SH-SY5Y (cell line): Measurements from ENCODE around the gene ZNF592.
A peak's percentile ranks its signal among the peaks of the same experiment; 100 is the strongest.

ENCODE experiments used
- GATA2 ChIP-seq: IDR thresholded peaks from 2 replicates; pipeline ENCODE4 v1.6.1; 2011; ENCODE audit warnings: mild to moderate bottlenecking, low read depth, low read length
- GATA3 ChIP-seq: IDR thresholded peaks from 2 replicates; pipeline ENCODE4 v1.6.1; 2011; ENCODE audit warnings: low read depth, mild to moderate bottlenecking, low read length, moderate library complexity

ZNF592 gene, protein sequence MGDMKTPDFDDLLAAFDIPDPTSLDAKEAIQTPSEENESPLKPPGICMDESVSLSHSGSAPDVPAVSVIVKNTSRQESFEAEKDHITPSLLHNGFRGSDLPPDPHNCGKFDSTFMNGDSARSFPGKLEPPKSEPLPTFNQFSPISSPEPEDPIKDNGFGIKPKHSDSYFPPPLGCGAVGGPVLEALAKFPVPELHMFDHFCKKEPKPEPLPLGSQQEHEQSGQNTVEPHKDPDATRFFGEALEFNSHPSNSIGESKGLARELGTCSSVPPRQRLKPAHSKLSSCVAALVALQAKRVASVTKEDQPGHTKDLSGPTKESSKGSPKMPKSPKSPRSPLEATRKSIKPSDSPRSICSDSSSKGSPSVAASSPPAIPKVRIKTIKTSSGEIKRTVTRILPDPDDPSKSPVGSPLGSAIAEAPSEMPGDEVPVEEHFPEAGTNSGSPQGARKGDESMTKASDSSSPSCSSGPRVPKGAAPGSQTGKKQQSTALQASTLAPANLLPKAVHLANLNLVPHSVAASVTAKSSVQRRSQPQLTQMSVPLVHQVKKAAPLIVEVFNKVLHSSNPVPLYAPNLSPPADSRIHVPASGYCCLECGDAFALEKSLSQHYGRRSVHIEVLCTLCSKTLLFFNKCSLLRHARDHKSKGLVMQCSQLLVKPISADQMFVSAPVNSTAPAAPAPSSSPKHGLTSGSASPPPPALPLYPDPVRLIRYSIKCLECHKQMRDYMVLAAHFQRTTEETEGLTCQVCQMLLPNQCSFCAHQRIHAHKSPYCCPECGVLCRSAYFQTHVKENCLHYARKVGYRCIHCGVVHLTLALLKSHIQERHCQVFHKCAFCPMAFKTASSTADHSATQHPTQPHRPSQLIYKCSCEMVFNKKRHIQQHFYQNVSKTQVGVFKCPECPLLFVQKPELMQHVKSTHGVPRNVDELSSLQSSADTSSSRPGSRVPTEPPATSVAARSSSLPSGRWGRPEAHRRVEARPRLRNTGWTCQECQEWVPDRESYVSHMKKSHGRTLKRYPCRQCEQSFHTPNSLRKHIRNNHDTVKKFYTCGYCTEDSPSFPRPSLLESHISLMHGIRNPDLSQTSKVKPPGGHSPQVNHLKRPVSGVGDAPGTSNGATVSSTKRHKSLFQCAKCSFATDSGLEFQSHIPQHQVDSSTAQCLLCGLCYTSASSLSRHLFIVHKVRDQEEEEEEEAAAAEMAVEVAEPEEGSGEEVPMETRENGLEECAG (N-terminal part only)

DNA sequence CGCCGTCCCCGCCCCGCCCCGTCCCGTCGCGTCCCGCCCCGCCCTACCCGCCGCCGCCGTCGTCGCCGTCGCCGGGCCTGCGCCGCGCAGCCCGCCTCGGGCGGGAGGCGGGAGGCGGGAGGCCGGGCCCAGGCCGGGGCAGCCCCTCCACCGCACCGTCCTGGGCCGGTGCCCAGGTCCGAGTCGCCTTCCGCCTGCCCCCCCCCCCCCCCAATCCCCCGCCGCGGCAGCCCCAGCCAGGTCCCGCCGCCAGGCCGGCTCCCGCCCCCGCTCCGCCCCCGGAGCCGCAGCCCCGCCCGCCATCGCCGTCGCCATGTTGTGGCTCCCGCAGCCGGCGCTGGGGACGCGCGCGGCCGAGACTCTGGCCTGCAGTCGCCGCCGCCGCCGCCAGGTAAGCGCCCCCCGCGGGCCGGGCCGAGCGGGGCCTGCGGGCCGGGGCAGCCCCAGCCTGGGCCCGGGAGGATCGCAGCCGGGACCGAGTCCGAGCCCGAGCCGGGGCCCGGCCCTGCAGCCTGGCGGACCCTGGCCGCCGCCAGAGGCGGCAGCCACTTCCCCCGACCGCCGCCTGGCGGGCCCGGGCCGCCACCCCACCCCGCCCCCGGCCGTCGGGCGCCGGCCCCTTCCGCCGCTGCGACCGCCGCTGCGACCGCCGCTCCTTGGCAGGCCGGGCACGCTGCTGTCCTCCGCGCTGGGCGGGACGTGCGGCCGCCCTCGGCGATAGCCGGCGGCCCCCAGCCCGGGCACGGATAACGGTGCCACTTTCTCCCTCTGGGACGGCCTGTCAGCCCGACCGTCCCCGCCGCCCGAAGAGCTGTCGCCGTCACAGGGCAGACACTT lies at the start of gene ZNF592:
Gene ZNF592 (plus strand): TSS at position 319 of the 837 bp plus-strand sequence. CDS start 34,084 bp downstream, outside the sequence.
- TF ChIP-seq GATA2 (no peak), GATA3 (no peak)

DNA sequence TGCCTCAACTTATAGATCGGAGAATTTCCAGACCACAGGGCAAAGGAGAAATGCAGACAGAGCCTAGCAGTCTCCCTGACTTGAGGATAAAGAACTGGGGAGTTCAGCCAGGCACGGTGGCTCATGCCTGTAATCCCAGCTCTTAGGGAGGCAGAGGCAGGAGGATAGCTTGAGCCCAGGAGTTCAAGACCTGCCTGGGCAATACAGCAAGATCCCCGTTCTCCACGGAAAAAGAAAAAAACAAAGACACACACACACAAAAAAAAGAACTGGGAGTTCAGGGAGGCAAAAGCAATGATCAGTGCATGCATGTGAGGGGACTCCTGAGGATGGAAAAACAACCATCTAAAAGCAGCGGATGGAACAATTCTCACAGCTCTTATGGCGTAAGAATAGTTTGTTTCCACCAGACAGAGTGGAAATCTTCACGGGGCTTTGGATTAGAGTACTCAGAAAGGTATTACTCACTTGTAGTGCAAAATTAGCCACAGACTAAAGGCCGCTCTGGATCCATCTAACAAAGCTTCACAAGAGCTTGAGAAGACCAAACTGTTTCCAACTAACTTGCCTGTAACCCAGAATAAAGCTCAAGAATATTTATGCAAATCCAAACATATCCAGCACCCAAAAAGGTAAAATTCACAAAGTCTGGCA lies 48.7 kb upstream of the ZNF592 start:
- no peak for TF ChIP-seq GATA2
- no peak for TF ChIP-seq GATA3

DNA sequence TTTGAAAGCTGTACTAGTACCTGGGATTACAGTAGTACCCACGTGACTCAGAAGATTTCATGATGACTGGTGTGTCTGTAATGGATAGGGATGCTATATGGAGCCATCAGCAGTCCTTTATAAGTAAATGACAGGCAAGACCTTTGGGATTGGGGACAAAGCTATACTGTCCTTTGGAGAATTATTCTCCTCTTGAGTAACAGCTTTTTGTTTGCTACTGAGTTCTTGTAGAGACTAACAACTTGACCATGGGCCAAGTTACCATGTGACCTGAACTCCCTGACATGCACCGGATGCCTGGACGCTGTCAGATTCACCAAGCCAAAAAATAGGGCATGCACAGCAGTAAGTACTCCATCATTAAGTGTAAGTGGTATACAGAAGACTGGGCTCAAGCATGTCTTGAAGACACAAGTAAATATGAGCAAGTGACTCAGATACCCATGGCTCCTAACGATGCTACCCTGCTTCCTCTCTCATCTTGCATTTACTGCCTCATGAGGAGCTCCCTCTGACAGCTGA lies 45.4 kb upstream of the ZNF592 start:
- TF ChIP-seq GATA3 = no peak
- TF ChIP-seq GATA2 = no peak

DNA sequence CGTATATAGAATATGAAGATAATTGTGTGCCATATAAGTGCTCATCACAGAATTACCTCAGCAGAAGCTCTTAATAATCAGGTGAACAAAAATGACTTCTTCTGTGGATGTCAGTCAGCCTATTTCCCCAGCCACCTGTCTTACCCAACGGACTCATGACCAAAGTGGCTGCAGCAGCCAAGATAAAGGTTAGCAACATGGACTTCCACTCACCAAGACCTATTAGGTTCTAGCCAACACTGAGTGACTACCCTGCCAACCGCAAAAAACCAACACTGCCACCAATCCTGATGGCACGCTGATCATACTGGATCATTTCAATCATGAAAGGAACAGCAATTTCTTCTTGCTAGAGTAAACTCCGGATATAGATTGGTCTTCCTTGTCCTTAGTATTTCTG lies 44.6 kb upstream of the ZNF592 start:
- TF ChIP-seq GATA3 (no peak), GATA2 (no peak)

DNA sequence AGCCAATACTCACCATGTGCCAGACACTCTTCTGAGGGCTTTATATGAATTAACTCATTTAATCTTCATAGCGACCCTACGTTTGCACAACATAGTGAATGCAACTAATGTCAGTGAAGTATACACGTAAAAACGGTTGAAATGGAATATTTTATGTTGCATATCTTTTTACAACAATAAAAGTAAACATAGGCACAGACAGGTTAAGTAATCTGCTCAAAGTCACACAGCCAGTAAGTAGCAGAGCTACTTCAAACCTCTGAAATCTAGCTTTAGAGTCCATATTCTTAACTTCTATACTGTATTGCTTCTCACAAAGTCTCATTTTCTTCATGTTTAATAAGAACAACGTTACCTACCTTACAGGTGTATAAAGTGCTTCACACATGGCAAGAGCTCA lies 34.0 kb upstream of the ZNF592 start:
- TF ChIP-seq GATA3 (no peak), GATA2 (no peak)

DNA sequence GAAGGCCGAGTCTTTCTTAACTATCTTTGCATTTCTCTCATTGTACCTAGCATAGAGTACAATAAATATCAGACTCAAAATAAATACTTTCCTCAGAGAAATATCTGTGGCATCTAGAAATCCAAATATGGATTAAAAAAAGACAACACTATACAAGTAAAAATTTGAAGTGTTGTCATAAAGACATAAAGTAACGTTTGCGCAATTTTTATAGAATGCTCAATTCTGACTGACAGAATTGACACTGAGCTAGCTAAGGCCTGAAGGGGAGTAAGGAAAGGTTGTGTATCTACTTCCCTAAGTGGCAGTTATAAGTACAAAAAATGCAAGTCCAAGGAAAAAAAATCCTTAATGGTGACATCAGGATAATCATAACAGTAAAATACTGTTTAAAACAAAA lies 33.6 kb upstream of the ZNF592 start:
- no peak for TF ChIP-seq GATA3
- TF ChIP-seq GATA2 = no peak

DNA sequence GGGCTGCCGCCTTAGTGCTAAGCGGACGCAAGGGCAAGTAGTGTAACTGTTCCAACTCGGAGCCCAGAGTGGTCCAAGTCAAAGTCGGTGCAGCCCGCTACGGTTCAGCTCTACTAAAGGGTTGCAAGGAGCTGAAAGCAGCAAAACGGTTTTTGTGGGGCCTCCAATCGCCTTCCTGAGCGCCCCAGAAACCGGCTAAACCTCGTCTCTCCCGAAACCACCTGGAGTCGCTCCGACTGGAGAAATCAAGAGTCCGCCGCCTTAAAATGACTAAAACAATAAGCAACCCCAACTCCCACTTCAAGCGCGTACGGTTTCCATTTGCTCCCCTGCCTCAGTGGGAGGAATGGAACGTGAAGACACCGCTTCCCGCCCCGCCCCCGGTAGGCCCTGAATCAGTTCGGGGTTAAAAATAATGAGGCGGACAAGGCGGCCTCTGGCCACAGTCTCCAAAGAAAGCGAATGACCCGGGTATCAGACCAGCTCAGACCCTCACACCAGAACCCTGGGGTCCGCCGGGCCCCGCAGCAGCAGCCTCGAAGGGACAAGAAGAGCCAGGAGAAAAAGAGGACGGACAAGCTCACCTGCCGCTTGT lies 32.9 kb upstream of the ZNF592 start:
- TF ChIP-seq GATA2 (no peak), GATA3 (no peak)

DNA sequence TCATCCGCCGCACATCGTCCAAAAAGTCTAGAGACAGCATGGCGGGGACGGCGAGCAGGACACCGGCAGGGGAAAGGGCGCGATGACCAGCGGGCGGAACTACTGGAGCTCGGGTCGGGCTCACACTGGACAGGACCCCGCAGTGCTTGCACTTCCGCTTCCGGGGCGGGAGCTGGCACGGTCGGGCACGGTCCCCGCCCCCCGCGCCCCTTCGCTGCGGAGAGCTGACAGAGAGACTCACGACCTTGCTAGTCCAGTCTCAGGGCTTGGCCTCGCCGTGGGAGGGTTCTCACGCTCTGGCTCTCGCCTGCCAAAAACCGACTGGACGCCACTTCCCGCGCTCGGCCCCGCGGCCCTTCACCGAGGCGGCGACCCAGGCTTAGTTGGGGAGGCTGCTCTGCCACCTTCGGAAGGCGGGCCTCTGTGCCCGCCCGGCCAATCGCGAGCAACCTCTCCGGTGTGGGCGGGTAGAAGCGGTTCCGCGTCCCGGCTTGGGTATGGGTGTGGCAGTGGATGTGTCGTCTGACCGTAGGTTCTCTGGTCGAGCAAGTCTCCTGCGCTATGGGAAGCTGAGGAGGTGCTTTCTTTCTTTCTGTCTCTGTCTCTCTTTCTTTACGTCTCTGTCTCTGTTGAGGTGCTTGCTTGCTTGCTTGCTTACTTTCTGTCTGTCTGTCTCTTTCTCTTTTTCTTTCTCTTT lies 32.2 kb upstream of the ZNF592 start, which contains the start of gene SEC11A:
Gene SEC11A (minus strand): TSS at position 104 of the 697 bp plus-strand sequence. CDS start 64 bp downstream, at position 40.
- no peak for TF ChIP-seq GATA2
- TF ChIP-seq GATA3 = no peak

DNA sequence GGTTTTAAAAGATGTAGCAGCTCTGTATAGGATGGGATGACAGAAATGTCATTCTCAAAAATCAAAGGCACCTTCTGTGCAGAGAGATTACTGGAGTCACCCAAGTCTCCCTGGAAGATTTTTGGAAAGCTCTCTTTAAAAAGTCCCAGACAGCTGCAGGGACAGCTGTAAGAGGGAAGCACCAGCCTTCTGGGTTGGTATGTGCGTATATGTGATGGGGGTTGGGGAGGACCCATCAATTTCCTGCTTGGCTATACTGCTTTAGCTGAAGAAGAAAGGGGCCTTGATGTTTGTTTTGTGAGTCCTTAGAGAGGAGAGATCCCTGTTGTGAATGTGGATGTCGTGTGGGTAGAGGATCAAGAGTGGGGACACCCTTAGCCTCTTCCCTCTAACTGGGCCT lies 27.0 kb upstream of the ZNF592 start:
- no peak for TF ChIP-seq GATA3
- TF ChIP-seq GATA2 = no peak

DNA sequence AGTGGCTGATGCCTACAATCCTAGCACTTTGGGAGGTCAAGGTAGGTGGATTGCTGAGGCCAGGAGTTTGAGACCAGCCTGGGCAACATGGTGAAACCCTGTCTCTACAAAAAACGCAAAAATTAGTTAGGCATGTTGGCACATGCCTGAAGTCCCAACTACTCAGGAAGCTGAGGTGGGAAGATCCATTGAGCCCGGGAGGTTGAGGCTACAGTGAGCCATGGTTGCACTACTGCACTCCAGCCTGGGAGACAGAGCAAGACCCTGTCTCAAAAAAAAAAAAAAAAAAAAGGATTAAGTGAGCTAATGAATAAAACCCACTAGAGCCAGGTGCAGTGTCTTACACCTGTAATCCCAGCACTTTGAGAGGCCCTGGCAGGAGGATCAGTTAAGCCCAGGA lies 25.8 kb upstream of the ZNF592 start:
- TF ChIP-seq GATA3 (no peak), GATA2 (no peak)

DNA sequence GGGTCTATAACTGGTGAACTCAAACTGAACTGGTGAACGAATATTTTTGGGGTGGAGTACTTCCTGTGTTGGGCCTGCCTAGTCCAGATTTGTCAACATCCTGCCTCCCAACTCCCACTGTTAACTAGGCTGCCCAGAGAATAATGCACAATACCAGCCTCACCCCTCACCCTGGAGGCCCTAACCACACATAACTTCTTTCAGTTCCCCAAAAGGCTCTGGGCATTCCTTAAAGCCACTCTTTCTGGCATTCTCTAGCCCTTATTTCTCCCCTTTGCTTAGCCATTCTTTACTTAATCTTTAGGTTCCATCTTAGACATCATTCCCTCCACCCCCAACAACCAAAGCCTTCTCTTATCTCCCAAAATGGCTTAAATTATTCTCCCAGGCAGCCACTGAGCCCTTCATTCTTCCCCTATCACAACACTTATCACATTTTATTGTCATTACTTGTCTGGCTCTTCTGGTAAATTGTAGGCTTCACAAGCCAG lies 23.3 kb upstream of the ZNF592 start:
- no peak for TF ChIP-seq GATA3
- peak; percentile 52; the same call in 1 of the 2 replicates for TF ChIP-seq GATA2
